Tibial nerve (tissue), 4 donors: ENCODE results near the gene ARHGEF19. TPM values are rescaled to one million over a fixed set of nuclear protein-coding genes. Genes with fewer than 3 reads are reported as not detected.

Experiments
- DNase-seq, 2 donors: peaks; one replicate each; pipeline ENCODE4 v3.0.0-alpha.2; 2019; ENCODE audit warnings: low spot score in 2 of 2
- H3K27ac ChIP-seq, 4 donors: fragments of 200-600 bp; sonication (generic) in 3 of 4; one replicate each; pipeline ENCODE4 v1.5.1; 2017 to 2019; ENCODE audit warnings: mild to moderate bottlenecking in 1 of 4
- H3K27me3 ChIP-seq, 2 donors: fragments of 200-600 bp; sonication (generic) in 1 of 2; one replicate each; pipeline versions ENCODE4 v1.5.1 to v1.6.0; 2017 to 2019
- H3K36me3 ChIP-seq, 3 donors: fragments of 200-600 bp; sonication (generic); one replicate each; pipeline ENCODE4 v1.5.1; 2018 to 2019
- H3K4me1 ChIP-seq, 4 donors: fragments of 200-600 bp; sonication (generic) in 3 of 4; one replicate each; pipeline ENCODE4 v1.5.1; 2017 to 2019
- H3K4me3 ChIP-seq, 4 donors: fragments of 200-600 bp; sonication (generic) in 3 of 4; one replicate each; pipeline ENCODE4 v1.5.1; 2017 to 2019; ENCODE audit warnings: mild to moderate bottlenecking in 1 of 4, moderate library complexity in 1 of 4
- H3K9me3 ChIP-seq, 4 donors: fragments of 200-600 bp; sonication (generic) in 3 of 4; one replicate each; pipeline ENCODE4 v1.5.1; 2017 to 2019
- EP300 ChIP-seq, 2 donors: sonication (generic); formaldehyde crosslinking; IDR thresholded peaks; one replicate each; pipeline ENCODE4 v1.6.1; 2017; ENCODE audit warnings: antibody characterized with exemption in 2 of 2, mild to moderate bottlenecking in 1 of 2
- POLR2A ChIP-seq, 2 donors: fragments of 450-650 bp; IDR thresholded peaks; one replicate each; pipeline ENCODE4 v1.6.1; 2017; ENCODE audit warnings: antibody characterized with exemption in 2 of 2, mild to moderate bottlenecking in 2 of 2, moderate library complexity in 2 of 2
- WGBS, 2 donors: methylation state at CpG; one replicate each; pipeline ENCODE4 v1.1.5; 2018; 5-methylcytosine and 5-hydroxymethylcytosine counted together
- total RNA-seq, 4 donors: library from RNA; depleted of rRNA; stranded (reverse); fragments of >200 nt; gene quantifications; one replicate each; pipeline ENCODE4 v1.1.0, GENCODE V29; 2016
- TF ChIP-seq, protein P1 (sequence below), 5 experiments: fragments of 200-600 bp in 3 of 5; fragments of 450-650 bp in 2 of 5; sonication (generic) in 3 of 5; IDR thresholded peaks; one replicate each; pipeline ENCODE4 v1.5.1; 2016 to 2019; ENCODE audit warnings: antibody characterized with exemption in 5 of 5, mild to moderate bottlenecking in 3 of 5, moderate library complexity in 2 of 5

The ARHGEF19 gene
- total RNA-seq, 4 donors from 2014 or later, result 7.8 to 19.3 (median 11.1) TPM

DNA sequence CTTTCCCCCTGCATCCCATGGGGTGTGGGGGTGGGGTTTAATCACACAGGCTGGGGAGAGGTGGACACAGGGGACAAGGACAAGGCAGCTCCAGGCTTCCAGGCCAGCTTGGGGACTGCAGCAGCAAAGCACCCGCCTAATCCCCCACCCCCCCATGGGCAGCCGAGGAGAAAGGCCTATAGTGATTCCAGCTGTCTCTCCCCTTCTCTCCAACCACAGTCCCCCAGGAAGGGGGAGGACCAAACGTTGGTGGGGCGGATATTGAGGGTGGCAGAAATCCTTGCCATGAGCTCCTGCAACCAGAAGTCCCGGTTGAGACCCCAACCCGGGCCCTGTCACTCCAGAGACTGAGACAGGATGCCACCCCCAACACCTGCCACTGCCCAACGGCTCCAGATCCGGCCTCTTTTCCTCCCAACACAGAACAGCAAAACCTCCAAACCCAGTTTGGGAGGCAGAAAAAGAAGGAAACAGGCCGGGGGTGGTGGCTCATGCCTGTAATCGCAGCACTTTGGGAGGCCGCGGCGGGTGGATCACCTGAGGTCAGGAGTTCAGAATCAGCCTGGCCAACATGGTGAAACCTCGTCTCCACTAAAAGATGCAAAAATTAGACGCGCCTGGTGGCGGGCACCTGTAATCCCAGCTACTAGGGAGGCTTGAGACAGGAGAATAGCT lies 58.3 kb downstream of the ARHGEF19 start:
- H3K9me3 ChIP-seq, result no peaks in the 10 kb centered on the region
- H3K4me1 ChIP-seq, result peaks cover 0 to 69% (median 51%) of the 10 kb centered on the region in 4 donors
- peak overlapping the region; percentile 65 to 89 (median 82) for H3K4me3 ChIP-seq
- WGBS, 2 donors, result 22 to 31% methylated on average over 15 to 16 of the region's 17 CpGs
- no peaks in the 10 kb centered on the region for H3K27me3 ChIP-seq
- peaks cover 0 to 16% (median 0%) of the 10 kb centered on the region in 3 donors for H3K36me3 ChIP-seq
- no peak for DNase-seq
- H3K27ac ChIP-seq, result peak overlapping the region; percentile 61 to 95 (median 94)
- TF ChIP-seq POLR2A (IDR thresholded peaks at IDR 0.05) (no peak), EP300 (IDR thresholded peaks at IDR 0.05) (no peak)
- TF ChIP-seq, protein P1, sequence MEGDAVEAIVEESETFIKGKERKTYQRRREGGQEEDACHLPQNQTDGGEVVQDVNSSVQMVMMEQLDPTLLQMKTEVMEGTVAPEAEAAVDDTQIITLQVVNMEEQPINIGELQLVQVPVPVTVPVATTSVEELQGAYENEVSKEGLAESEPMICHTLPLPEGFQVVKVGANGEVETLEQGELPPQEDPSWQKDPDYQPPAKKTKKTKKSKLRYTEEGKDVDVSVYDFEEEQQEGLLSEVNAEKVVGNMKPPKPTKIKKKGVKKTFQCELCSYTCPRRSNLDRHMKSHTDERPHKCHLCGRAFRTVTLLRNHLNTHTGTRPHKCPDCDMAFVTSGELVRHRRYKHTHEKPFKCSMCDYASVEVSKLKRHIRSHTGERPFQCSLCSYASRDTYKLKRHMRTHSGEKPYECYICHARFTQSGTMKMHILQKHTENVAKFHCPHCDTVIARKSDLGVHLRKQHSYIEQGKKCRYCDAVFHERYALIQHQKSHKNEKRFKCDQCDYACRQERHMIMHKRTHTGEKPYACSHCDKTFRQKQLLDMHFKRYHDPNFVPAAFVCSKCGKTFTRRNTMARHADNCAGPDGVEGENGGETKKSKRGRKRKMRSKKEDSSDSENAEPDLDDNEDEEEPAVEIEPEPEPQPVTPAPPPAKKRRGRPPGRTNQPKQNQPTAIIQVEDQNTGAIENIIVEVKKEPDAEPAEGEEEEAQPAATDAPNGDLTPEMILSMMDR (IDR thresholded peaks at IDR 0.05), result no peak

DNA sequence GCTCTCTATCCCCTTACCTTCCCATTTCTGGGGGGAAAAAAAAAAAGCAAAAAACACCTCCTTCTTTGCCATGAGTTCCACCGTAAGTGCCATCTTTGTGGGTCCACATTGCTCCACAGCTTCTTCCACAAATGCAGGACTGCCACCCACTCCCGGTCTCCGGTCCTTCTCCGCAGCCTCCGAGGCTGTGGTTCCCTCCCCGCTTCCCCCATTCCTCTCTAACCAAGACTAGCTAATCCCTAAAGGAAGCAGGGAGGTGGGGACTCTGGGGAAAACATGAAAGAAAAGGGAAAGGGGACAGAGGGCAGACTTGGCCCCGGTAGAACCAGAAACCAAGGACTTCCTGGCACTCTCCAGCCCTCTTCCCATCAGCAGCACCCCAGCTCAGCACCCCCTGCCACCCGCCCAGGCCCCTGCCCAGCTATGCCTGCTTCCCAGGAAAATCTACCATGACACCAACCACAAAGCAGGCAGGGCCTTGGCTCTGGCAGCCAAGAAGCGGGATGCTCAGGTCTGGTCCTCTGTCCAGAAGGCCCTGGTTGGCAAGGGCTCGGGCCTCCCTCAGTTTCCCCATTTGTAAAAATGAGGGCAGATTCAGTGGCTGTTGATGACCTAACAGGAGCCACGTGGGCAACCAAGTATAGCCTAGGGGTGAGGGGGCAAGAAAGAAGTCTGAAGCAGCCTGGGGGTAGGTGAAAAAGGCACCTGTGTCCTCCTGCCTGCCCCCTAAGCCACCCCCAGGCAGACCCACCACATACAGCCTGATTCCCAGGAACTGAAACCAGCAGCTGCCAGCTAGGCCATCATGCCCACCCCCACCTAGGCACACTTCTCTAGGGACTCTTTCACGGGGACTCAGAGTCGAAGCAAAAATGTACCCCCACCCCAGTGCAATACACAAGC lies 59.1 kb downstream of the ARHGEF19 start:
- H3K4me3 ChIP-seq, result peak overlapping the region; percentile 65 to 89 (median 82)
- DNase-seq, result no peak
- H3K36me3 ChIP-seq, result peaks cover 0 to 24% (median 0%) of the 10 kb centered on the region in 3 donors
- TF ChIP-seq, protein P1 (IDR thresholded peaks at IDR 0.05), result no peak
- no peak for TF ChIP-seq POLR2A (IDR thresholded peaks at IDR 0.05)
- TF ChIP-seq EP300 (IDR thresholded peaks at IDR 0.05), result no peak
- H3K27ac ChIP-seq, result peak overlapping the region; percentile 61 to 95 (median 94)
- WGBS, 2 donors, result 36 to 41% methylated on average over 13 of the region's 13 CpGs
- peaks cover 0 to 77% (median 51%) of the 10 kb centered on the region in 4 donors for H3K4me1 ChIP-seq
- no peaks in the 10 kb centered on the region for H3K27me3 ChIP-seq
- no peaks in the 10 kb centered on the region for H3K9me3 ChIP-seq

DNA sequence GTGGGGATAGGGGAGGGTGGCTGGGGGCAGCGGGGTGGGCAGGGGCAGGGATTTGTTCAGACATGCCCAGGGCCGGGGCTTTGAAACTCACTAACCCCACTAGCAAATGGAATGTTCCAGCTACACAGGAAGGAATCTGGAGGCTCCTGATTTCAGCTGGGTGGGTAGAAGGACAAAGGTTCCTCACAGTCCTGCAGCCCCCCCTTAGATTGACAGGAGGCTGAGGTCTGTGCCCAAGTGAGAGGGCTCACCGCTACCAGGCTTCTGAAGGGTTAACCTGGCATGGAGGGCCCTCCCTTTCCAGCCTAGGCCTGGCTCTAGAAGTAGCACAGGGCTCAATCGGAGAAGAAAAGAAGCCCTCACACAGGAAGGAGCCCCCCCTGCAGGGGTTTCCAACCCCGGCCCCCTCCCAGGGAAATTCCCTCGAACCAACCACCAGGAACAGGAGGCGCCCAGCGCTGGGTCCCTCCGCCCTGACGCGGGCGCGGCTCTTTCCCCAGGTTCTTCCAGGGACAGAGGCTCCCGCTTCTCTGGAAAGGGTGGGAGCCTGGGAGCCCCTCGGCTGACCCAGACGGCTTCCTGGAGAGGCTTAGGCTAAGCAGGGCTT lies 59.9 kb downstream of the ARHGEF19 start:
- 39 to 53% methylated on average over 13 to 16 of the region's 16 CpGs for WGBS, 2 donors
- Histone ChIP-seq H3K27ac (peak overlapping the region; percentile 61 to 95 (median 94)), H3K9me3 (no peaks in the 10 kb centered on the region), H3K4me3 (peak overlapping the region; percentile 14 to 86 (median 71)), H3K36me3 (peaks cover 0 to 32% (median 0%) of the 10 kb centered on the region in 3 donors), H3K4me1 (peaks cover under 1 to 85% (median 55%) of the 10 kb centered on the region in 4 donors), H3K27me3 (no peaks in the 10 kb centered on the region)
- no peak for TF ChIP-seq POLR2A (IDR thresholded peaks at IDR 0.05)
- peak in 1 of 2 donors; percentile 19 for TF ChIP-seq EP300 (IDR thresholded peaks at IDR 0.05)
- no peak for DNase-seq

GRCh38 chr1:16151995-16152384 lies 60.5 kb downstream of the ARHGEF19 start:
- TF ChIP-seq EP300 (IDR thresholded peaks at IDR 0.05), result no peak
- TF ChIP-seq, protein P1 (IDR thresholded peaks at IDR 0.05), result no peak
- WGBS, 2 donors, result 53 to 74% methylated on average over 2 to 4 of the region's 4 CpGs
- H3K9me3 ChIP-seq, result no peaks in the 10 kb centered on the region
- H3K27ac ChIP-seq, result peak overlapping the region; percentile 61 to 95 (median 94)
- peaks cover 6 to 86% (median 61%) of the 10 kb centered on the region in 4 donors for H3K4me1 ChIP-seq
- H3K36me3 ChIP-seq, result peaks cover 0 to 32% (median 0%) of the 10 kb centered on the region in 3 donors
- no peak for DNase-seq
- peak overlapping the region in 1 of 4 donors; percentile 77 for H3K4me3 ChIP-seq
- no peaks in the 10 kb centered on the region for H3K27me3 ChIP-seq

- WGBS, 2 donors, result 45 to 51% methylated on average over 9 of the region's 9 CpGs
- Histone ChIP-seq H3K36me3 (peaks cover 0 to 32% (median 0%) of the 10 kb centered on the region in 3 donors), H3K9me3 (no peaks in the 10 kb centered on the region), H3K27me3 (no peaks in the 10 kb centered on the region), H3K4me1 (peaks cover 6 to 86% (median 62%) of the 10 kb centered on the region in 4 donors), H3K4me3 (peak overlapping the region in 1 of 4 donors; percentile 77), H3K27ac (peak overlapping the region; percentile 35 to 95 (median 94))
- TF ChIP-seq EP300 (IDR thresholded peaks at IDR 0.05) (peak in 1 of 2 donors; percentile 35), POLR2A (IDR thresholded peaks at IDR 0.05) (no peak)
- TF ChIP-seq, protein P1 (IDR thresholded peaks at IDR 0.05), result no peak
- DNase-seq, result no peak
Observed at GRCh38 chr1:16151196-16151994, 61.1 kb downstream of the ARHGEF19 start.
